Subcutaneous abdominal adipose tissue (tissue), 5 donors: Measurements from ENCODE around the gene IFT20.
"Not testable (repeated sequence)": the region's sequence is repeated elsewhere in the genome, so short reads cannot be mapped to it uniquely, and the experiment has no call there.

Experiments
- H3K27ac ChIP-seq: one replicate; pipeline ENCODE4 v1.7.0; 2013; ENCODE audit warnings: low read depth, mild to moderate bottlenecking, inconsistent platforms, low read length, moderate library complexity
- H3K27me3 ChIP-seq, 5 donors: one replicate each; pipeline ENCODE4 v1.7.0; 2013; ENCODE audit warnings: low read length in 5 of 5, inconsistent platforms in 1 of 5; ENCODE audit not compliant: control insufficient read depth in 5 of 5, insufficient read depth in 4 of 5
- H3K36me3 ChIP-seq, 5 donors: one replicate each; pipeline ENCODE4 v1.7.0; 2013; ENCODE audit warnings: low read length in 5 of 5; ENCODE audit not compliant: control insufficient read depth in 5 of 5, insufficient read depth in 5 of 5
- H3K4me1 ChIP-seq, 5 donors: one replicate each; pipeline ENCODE4 v1.7.0; 2013; ENCODE audit warnings: low read length in 5 of 5, mild to moderate bottlenecking in 3 of 5, moderate library complexity in 1 of 5; ENCODE audit not compliant: control insufficient read depth in 5 of 5, insufficient read depth in 5 of 5
- H3K4me3 ChIP-seq, 5 donors: one replicate each; pipeline ENCODE4 v1.7.0; 2013; ENCODE audit warnings: low read length in 5 of 5, low read depth in 1 of 5
- H3K9ac ChIP-seq, 5 donors: one replicate each; pipeline ENCODE4 v1.7.0; 2013; ENCODE audit warnings: low read length in 5 of 5, mild to moderate bottlenecking in 4 of 5, moderate library complexity in 3 of 5
- H3K9me3 ChIP-seq, 5 donors: one replicate each; pipeline ENCODE4 v1.7.0; 2013; ENCODE audit warnings: low read length in 5 of 5; ENCODE audit not compliant: control insufficient read depth in 5 of 5
- donor health status: healthy.
- donor health status: healthy.
- donor health status: healthy.
- donor health status: healthy.
- donor health status: healthy.

Gene IFT20

GRCh38 chr17:28317099-28317965, 17.9 kb downstream of the IFT20 start:
- Histone ChIP-seq H3K4me3 (peak overlapping the region in 1 of 5 donors; percentile 63), H3K4me1 (peaks cover 2 to 23% (median 20%) of the 10 kb centered on the region in 5 donors), H3K9ac (no peak overlapping the region), H3K9me3 (no peaks in the 10 kb centered on the region), H3K27me3 (peaks cover 0 to 6% (median 4%) of the 10 kb centered on the region in 5 donors), H3K36me3 (no peaks in the 10 kb centered on the region), H3K27ac (no peak overlapping the region)

GRCh38 chr17:28315846-28316705, 19.2 kb downstream of the IFT20 start:
- no peak overlapping the region for H3K27ac ChIP-seq

GRCh38 chr17:28313841-28314240, 21.4 kb downstream of the IFT20 start:
- peaks cover 2 to 11% (median 10%) of the 10 kb centered on the region in 5 donors for H3K4me1 ChIP-seq
- H3K27me3 ChIP-seq, result peaks cover 0 to 6% (median 4%) of the 10 kb centered on the region in 5 donors
- no peak overlapping the region for H3K27ac ChIP-seq
- H3K36me3 ChIP-seq, result no peaks in the 10 kb centered on the region
- H3K9ac ChIP-seq, result no peak overlapping the region
- H3K4me3 ChIP-seq, result no peak overlapping the region
- no peaks in the 10 kb centered on the region for H3K9me3 ChIP-seq

More at GRCh38 chr17:28315846-28316705, 19.2 kb downstream of the IFT20 start:
- Histone ChIP-seq H3K9ac (no peak overlapping the region), H3K9me3 (no peaks in the 10 kb centered on the region), H3K27me3 (peaks cover 0 to 6% (median 4%) of the 10 kb centered on the region in 5 donors), H3K36me3 (no peaks in the 10 kb centered on the region), H3K4me3 (no peak overlapping the region), H3K4me1 (peaks cover 2 to 23% (median 20%) of the 10 kb centered on the region in 5 donors)

- Histone ChIP-seq H3K27me3 (peaks cover 8 to 10% (median 10%) of the 10 kb centered on the region in 5 donors), H3K9me3 (no peaks in the 10 kb centered on the region), H3K27ac (no peak overlapping the region), H3K9ac (no peak overlapping the region), H3K4me1 (peaks cover 0 to 4% (median 0%) of the 10 kb centered on the region in 5 donors), H3K4me3 (no peak overlapping the region), H3K36me3 (no peaks in the 10 kb centered on the region)
Observed at GRCh38 chr17:28306954-28307401, 28.3 kb downstream of the IFT20 start.

- H3K4me3 ChIP-seq, result no peak overlapping the region
- H3K9ac ChIP-seq, result no peak overlapping the region
Observed at GRCh38 chr17:28298449-28298848, 36.8 kb downstream of the IFT20 start.

GRCh38 chr17:28295677-28296578, 39.3 kb downstream of the IFT20 start:
- Histone ChIP-seq H3K27me3 (peaks cover 0 to 4% (median 0%) of the 10 kb centered on the region in 5 donors), H3K4me3 (no peak overlapping the region), H3K36me3 (no peaks in the 10 kb centered on the region), H3K9me3 (no peaks in the 10 kb centered on the region), H3K4me1 (no peaks in the 10 kb centered on the region), H3K27ac (no peak overlapping the region), H3K9ac (no peak overlapping the region)

More at GRCh38 chr17:28298449-28298848, 36.8 kb downstream of the IFT20 start:
- no peaks in the 10 kb centered on the region for H3K4me1 ChIP-seq
- no peaks in the 10 kb centered on the region for H3K36me3 ChIP-seq
- peaks cover 0 to 4% (median 0%) of the 10 kb centered on the region in 5 donors for H3K27me3 ChIP-seq
- H3K9me3 ChIP-seq, result no peaks in the 10 kb centered on the region
- no peak overlapping the region for H3K27ac ChIP-seq

GRCh38 chr17:28293994-28294393, 41.3 kb downstream of the IFT20 start:
- peaks cover 0 to 4% (median 0%) of the 10 kb centered on the region in 5 donors for H3K27me3 ChIP-seq
- no peaks in the 10 kb centered on the region for H3K9me3 ChIP-seq
- H3K36me3 ChIP-seq, result no peaks in the 10 kb centered on the region

GRCh38 chr17:28292878-28293277, 42.4 kb downstream of the IFT20 start:
- not testable (repeated sequence) for H3K9me3 ChIP-seq, H3K9ac ChIP-seq, H3K4me3 ChIP-seq, H3K4me1 ChIP-seq, H3K36me3 ChIP-seq, H3K27me3 ChIP-seq, H3K27ac ChIP-seq

More at GRCh38 chr17:28293994-28294393, 41.3 kb downstream of the IFT20 start:
- Histone ChIP-seq H3K4me3 (no peak overlapping the region), H3K27ac (no peak overlapping the region), H3K9ac (no peak overlapping the region), H3K4me1 (no peaks in the 10 kb centered on the region)

- no peaks in the 10 kb centered on the region for H3K9me3 ChIP-seq
- H3K27me3 ChIP-seq, result peaks cover 0 to 4% (median 0%) of the 10 kb centered on the region in 5 donors
Observed at GRCh38 chr17:28291780-28292330, 43.4 kb downstream of the IFT20 start.

More at GRCh38 chr17:28291780-28292330, 43.4 kb downstream of the IFT20 start:
- Histone ChIP-seq H3K4me3 (no peak overlapping the region), H3K9ac (no peak overlapping the region), H3K4me1 (no peaks in the 10 kb centered on the region), H3K36me3 (no peaks in the 10 kb centered on the region), H3K27ac (no peak overlapping the region)
